CD4-positive, alpha-beta T cell treated with Interleukin-15 for 1 hour (primary cell): ENCODE results near the gene TRAPPC3L.

Source experiments
- DNase-seq: peaks from one replicate; pipeline ENCODE4 v3.0.0-alpha.2; 2020

The TRAPPC3L gene

GRCh38 chr6:116545651-116546050, at the start of gene TRAPPC3L:
TRAPPC3L (minus strand) TSS chr6:116545684; CDS start chr6:116545514, 170 bp downstream.
- no peak for DNase-seq

- DNase-seq: no peak
Measured at GRCh38 chr6:116595247-116595646, 49.8 kb upstream of the TRAPPC3L start.

GRCh38 chr6:116586738-116587137, 41.3 kb upstream of the TRAPPC3L start:
- DNase-seq: no peak

- no peak for DNase-seq
Measured at GRCh38 chr6:116586276-116586675, 40.8 kb upstream of the TRAPPC3L start.

GRCh38 chr6:116580198-116580597, 34.7 kb upstream of the TRAPPC3L start:
- no peak for DNase-seq

- no peak for DNase-seq
Measured at GRCh38 chr6:116579143-116579542, 33.7 kb upstream of the TRAPPC3L start.

GRCh38 chr6:116578335-116578734, 32.9 kb upstream of the TRAPPC3L start:
- DNase-seq: no peak

- no peak for DNase-seq
Measured at GRCh38 chr6:116577486-116577885, 32.0 kb upstream of the TRAPPC3L start.

- DNase-seq: no peak
Measured at GRCh38 chr6:116575227-116575626, 29.7 kb upstream of the TRAPPC3L start.

- DNase-seq: no peak
Measured at GRCh38 chr6:116572162-116572561, 26.7 kb upstream of the TRAPPC3L start.

GRCh38 chr6:116571683-116572000, 26.2 kb upstream of the TRAPPC3L start:
- DNase-seq: no peak

GRCh38 chr6:116570856-116571682, 25.6 kb upstream of the TRAPPC3L start, which contains the start of gene RWDD1:
RWDD1 (plus strand) TSS chr6:116571504; CDS start chr6:116571583, 79 bp downstream.
- DNase-seq: peak; percentile 99

GRCh38 chr6:116568821-116569755, 23.6 kb upstream of the TRAPPC3L start:
- DNase-seq: no peak

- DNase-seq: no peak
Measured at GRCh38 chr6:116568111-116568510, 22.6 kb upstream of the TRAPPC3L start.

GRCh38 chr6:116564921-116565872, 19.7 kb upstream of the TRAPPC3L start:
- no peak for DNase-seq

GRCh38 chr6:116564311-116564710, 18.8 kb upstream of the TRAPPC3L start:
- DNase-seq: no peak

- DNase-seq: no peak
Measured at GRCh38 chr6:116563830-116564229, 18.3 kb upstream of the TRAPPC3L start.

GRCh38 chr6:116562614-116563013, 17.1 kb upstream of the TRAPPC3L start:
- DNase-seq: no peak

- DNase-seq: no peak
Measured at GRCh38 chr6:116562019-116562403, 16.5 kb upstream of the TRAPPC3L start.

GRCh38 chr6:116561377-116562018, 16.0 kb upstream of the TRAPPC3L start:
- peak; percentile 59 for DNase-seq

GRCh38 chr6:116560130-116560529, 14.6 kb upstream of the TRAPPC3L start:
- no peak for DNase-seq

- DNase-seq: no peak
Measured at GRCh38 chr6:116557893-116558292, 12.4 kb upstream of the TRAPPC3L start.
